Esophagus muscularis mucosa (tissue), 3 donors: ENCODE measurements around the gene RAB35.

ENCODE experiments used
- CTCF ChIP-seq, 3 experiments: fragments of 200-600 bp in 2 of 3; fragments of 450-650 bp in 1 of 3; sonication (generic) in 2 of 3; IDR thresholded peaks; one replicate each; pipeline ENCODE4 v1.5.1; 2017 to 2019; ENCODE audit warnings: antibody characterized with exemption in 3 of 3, mild to moderate bottlenecking in 2 of 3, moderate library complexity in 1 of 3
- POLR2A ChIP-seq: fragments of 450-650 bp; IDR thresholded peaks from one replicate; pipeline ENCODE4 v1.6.1; 2017; ENCODE audit warnings: antibody characterized with exemption, moderate library complexity, mild to moderate bottlenecking, low read depth

- TF ChIP-seq CTCF (IDR thresholded peaks at IDR 0.05) (no peak), POLR2A (no peak)
Measured at GRCh38 chr12:120118321-120119061, 1.9 kb upstream of the RAB35 start.
